ENCODE measurements around the gene TMEM165.

DNA sequence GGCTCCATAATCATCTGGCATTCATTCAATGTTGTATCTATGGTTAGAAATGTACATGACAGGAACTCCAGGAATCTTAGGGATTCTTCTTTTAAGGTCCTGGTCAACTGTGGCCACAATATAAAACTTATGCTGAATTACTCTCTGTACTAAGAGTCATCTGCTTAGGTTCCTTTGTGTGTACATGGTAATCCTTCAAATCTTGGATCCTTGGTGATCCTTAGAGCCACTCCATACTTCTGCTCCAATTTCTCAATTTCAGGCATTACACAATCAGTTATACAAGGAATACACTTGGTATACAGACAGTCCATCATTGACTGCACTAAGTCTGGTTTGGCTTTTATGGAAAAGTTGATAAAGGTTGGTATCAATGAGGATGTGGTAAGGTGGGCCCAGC, 43.9 kb upstream of the TMEM165 start:
- TF ChIP-seq EZH2 (IDR thresholded peaks at IDR 0.05; ENCODE audit: borderline replicate concordance, low read length) = no peak
- TF ChIP-seq, protein P1, sequence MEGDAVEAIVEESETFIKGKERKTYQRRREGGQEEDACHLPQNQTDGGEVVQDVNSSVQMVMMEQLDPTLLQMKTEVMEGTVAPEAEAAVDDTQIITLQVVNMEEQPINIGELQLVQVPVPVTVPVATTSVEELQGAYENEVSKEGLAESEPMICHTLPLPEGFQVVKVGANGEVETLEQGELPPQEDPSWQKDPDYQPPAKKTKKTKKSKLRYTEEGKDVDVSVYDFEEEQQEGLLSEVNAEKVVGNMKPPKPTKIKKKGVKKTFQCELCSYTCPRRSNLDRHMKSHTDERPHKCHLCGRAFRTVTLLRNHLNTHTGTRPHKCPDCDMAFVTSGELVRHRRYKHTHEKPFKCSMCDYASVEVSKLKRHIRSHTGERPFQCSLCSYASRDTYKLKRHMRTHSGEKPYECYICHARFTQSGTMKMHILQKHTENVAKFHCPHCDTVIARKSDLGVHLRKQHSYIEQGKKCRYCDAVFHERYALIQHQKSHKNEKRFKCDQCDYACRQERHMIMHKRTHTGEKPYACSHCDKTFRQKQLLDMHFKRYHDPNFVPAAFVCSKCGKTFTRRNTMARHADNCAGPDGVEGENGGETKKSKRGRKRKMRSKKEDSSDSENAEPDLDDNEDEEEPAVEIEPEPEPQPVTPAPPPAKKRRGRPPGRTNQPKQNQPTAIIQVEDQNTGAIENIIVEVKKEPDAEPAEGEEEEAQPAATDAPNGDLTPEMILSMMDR (conservative IDR thresholded peaks at IDR 0.05 in 1 of 2, IDR thresholded peaks at IDR 0.05 in 1 of 2; ENCODE audit: extremely low read depth in 1 of 2, insufficient read depth in 1 of 2, low read depth in 1 of 2, low read length in 2 of 2) = no peak

Data from mammary epithelial cell (primary cell).